HL-60 (cell line): ENCODE measurements around the gene COLQ.
"Not testable (repeated sequence)": the region's sequence is repeated elsewhere in the genome, so short reads cannot be mapped to it uniquely, and the experiment has no call there.

ENCODE experiments used
- GABPA ChIP-seq: IDR thresholded peaks from 2 replicates; pipeline ENCODE4 v1.6.1; 2012; ENCODE audit warnings: low read depth
- POLR2AphosphoS5 ChIP-seq: IDR thresholded peaks from 2 replicates; pipeline ENCODE4 v1.6.1; 2012; ENCODE audit warnings: low read depth
- TF ChIP-seq, protein P1 (sequence below): IDR thresholded peaks from one replicate; pipeline ENCODE4 v1.5.1; 2011; ENCODE audit warnings: low read length, control low read depth, inconsistent platforms; ENCODE audit not compliant: insufficient read depth
- TF ChIP-seq, protein P2 (sequence below): IDR thresholded peaks from 2 replicates; pipeline ENCODE4 v1.6.1; 2012; ENCODE audit warnings: low read depth; ENCODE audit not compliant: insufficient replicate concordance

DNA sequence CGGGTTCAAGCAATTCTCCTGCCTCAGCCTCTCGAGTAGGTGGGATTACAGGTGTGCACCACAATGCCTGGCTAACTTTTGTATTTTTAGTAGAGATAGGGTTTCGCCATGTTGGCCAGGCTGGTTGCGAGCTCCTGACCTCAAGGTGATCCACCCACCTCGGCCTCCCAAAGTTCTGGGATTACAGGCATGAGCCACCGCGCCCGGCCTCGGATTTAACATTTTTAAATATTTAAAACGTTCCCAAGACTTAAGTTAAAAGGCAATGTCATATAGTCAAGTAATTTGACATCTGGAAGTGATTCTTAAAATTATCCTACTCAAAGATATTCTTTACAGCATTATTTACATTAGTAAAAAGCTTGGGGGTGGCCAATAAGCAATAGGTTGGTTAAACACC lies 64.6 kb downstream of the COLQ start:
- TF ChIP-seq, protein P1, sequence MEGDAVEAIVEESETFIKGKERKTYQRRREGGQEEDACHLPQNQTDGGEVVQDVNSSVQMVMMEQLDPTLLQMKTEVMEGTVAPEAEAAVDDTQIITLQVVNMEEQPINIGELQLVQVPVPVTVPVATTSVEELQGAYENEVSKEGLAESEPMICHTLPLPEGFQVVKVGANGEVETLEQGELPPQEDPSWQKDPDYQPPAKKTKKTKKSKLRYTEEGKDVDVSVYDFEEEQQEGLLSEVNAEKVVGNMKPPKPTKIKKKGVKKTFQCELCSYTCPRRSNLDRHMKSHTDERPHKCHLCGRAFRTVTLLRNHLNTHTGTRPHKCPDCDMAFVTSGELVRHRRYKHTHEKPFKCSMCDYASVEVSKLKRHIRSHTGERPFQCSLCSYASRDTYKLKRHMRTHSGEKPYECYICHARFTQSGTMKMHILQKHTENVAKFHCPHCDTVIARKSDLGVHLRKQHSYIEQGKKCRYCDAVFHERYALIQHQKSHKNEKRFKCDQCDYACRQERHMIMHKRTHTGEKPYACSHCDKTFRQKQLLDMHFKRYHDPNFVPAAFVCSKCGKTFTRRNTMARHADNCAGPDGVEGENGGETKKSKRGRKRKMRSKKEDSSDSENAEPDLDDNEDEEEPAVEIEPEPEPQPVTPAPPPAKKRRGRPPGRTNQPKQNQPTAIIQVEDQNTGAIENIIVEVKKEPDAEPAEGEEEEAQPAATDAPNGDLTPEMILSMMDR = not testable (repeated sequence)
- not testable (repeated sequence) for TF ChIP-seq POLR2AphosphoS5, GABPA
- TF ChIP-seq, protein P2, sequence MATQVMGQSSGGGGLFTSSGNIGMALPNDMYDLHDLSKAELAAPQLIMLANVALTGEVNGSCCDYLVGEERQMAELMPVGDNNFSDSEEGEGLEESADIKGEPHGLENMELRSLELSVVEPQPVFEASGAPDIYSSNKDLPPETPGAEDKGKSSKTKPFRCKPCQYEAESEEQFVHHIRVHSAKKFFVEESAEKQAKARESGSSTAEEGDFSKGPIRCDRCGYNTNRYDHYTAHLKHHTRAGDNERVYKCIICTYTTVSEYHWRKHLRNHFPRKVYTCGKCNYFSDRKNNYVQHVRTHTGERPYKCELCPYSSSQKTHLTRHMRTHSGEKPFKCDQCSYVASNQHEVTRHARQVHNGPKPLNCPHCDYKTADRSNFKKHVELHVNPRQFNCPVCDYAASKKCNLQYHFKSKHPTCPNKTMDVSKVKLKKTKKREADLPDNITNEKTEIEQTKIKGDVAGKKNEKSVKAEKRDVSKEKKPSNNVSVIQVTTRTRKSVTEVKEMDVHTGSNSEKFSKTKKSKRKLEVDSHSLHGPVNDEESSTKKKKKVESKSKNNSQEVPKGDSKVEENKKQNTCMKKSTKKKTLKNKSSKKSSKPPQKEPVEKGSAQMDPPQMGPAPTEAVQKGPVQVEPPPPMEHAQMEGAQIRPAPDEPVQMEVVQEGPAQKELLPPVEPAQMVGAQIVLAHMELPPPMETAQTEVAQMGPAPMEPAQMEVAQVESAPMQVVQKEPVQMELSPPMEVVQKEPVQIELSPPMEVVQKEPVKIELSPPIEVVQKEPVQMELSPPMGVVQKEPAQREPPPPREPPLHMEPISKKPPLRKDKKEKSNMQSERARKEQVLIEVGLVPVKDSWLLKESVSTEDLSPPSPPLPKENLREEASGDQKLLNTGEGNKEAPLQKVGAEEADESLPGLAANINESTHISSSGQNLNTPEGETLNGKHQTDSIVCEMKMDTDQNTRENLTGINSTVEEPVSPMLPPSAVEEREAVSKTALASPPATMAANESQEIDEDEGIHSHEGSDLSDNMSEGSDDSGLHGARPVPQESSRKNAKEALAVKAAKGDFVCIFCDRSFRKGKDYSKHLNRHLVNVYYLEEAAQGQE = not testable (repeated sequence)
